H7 (cell line): ENCODE measurements around the gene COG4. TPM values are rescaled to one million over a fixed set of nuclear protein-coding genes. Genes with fewer than 3 reads are reported as not detected.
"Not testable (repeated sequence)": the region's sequence is repeated elsewhere in the genome, so short reads cannot be mapped to it uniquely, and the experiment has no call there.

ENCODE experiments used
- DNase-seq: peaks from one replicate; pipeline ENCODE4 v3.0.0; 2012
- H3K27me3 ChIP-seq: 2 replicates; pipeline ENCODE4 v1.6.0; 2011; ENCODE audit warnings: mild to moderate bottlenecking, low read length; ENCODE audit not compliant: control insufficient read depth, insufficient read depth
- H3K36me3 ChIP-seq: replicated peaks from 2 replicates; pipeline ENCODE4 v1.5.1; 2011; ENCODE audit warnings: low read length; ENCODE audit not compliant: control insufficient read depth, insufficient read depth
- H3K4me3 ChIP-seq: 2 replicates; pipeline ENCODE4 v1.5.1; 2011; ENCODE audit warnings: low read depth, mild to moderate bottlenecking, control low read depth, low read length, moderate library complexity; ENCODE audit not compliant: insufficient read depth
- total RNA-seq: library from RNA; depleted of rRNA; stranded (reverse); fragments of >200 nt; shearing (Covaris generic); gene quantifications from 2 replicates; pipeline ENCODE4 v1.2.3, GENCODE V29; 2014

COG4 gene
- total RNA-seq, 1 experiment from 2014 or later = 78.7 TPM

- no peaks in the 10 kb centered on the region for H3K27me3 ChIP-seq
- no peak overlapping the region for H3K4me3 ChIP-seq
- peak; percentile 47 for DNase-seq
- H3K36me3 ChIP-seq = no peaks in the 10 kb centered on the region
These were observed 56.6 kb downstream of the COG4 start for GRCh38 chr16:70466805-70467076.

DNA sequence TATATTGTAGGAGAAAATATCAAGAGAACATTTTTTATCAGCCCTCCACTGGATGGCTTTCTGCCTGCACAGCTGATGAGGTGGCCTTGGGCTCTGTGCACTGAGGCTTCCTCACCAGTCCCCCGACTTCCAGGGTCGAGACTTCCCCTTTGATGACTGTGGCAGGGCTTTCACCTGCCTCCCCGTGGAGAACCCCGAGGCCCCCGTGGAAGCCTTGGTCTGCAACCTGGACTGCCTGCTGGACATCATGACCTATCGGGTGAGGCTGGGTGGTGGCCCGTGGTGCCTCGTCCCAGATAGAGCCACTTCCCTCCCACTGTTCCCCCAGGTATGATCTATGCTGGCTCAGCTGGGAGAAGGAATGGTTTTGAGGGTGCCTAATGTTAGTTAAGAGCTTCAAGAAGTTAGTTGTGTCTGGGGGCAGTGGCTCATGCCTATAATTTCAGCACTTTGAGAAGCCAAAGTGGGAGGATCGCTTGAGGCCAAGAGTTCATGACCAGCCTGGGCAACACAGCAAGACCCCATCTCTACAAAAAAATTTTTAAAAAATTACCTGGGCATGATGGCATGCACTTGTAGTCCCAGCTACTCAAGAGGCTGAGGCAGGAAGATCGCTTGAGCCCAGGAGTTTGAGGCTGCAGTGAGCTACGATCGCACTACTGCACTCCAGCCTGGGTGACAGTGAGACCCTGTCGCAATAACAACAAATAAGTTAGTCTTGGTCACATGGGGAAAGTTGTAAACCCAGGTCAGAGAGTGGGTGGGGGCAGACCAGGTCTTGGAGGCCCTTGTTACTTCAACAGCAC, 57.2 kb downstream of the COG4 start:
- Histone ChIP-seq H3K36me3 (no peaks in the 10 kb centered on the region), H3K27me3 (no peaks in the 10 kb centered on the region), H3K4me3 (no peak overlapping the region)
- DNase-seq = peak; percentile 32

DNA sequence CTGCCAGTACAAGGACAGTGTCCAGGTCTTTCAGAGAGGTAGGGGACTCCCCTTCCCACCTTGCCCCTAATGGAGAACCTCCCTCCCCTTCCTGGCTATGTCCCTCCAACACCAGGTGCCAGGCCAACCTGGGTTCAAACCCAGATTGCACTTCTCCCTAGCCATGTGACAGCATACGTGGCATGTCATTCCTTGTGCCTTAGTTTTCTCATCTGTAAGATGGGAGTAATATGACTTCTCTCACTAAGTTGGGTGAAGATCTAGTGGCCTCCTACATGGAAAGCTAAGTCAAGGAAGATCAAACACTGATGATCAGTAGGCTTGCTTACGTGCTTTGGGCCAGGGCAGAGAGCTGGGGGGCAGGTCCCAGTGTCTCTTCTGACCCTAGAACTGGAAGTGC, 60.1 kb downstream of the COG4 start:
- DNase-seq = peak; percentile 17
- Histone ChIP-seq H3K36me3 (no peaks in the 10 kb centered on the region), H3K27me3 (no peaks in the 10 kb centered on the region), H3K4me3 (no peak overlapping the region)

GRCh38 chr16:70460737-70461261, 62.6 kb downstream of the COG4 start:
- Histone ChIP-seq H3K4me3 (no peak overlapping the region), H3K27me3 (no peaks in the 10 kb centered on the region), H3K36me3 (no peaks in the 10 kb centered on the region)
- peak; percentile 64 for DNase-seq

DNA sequence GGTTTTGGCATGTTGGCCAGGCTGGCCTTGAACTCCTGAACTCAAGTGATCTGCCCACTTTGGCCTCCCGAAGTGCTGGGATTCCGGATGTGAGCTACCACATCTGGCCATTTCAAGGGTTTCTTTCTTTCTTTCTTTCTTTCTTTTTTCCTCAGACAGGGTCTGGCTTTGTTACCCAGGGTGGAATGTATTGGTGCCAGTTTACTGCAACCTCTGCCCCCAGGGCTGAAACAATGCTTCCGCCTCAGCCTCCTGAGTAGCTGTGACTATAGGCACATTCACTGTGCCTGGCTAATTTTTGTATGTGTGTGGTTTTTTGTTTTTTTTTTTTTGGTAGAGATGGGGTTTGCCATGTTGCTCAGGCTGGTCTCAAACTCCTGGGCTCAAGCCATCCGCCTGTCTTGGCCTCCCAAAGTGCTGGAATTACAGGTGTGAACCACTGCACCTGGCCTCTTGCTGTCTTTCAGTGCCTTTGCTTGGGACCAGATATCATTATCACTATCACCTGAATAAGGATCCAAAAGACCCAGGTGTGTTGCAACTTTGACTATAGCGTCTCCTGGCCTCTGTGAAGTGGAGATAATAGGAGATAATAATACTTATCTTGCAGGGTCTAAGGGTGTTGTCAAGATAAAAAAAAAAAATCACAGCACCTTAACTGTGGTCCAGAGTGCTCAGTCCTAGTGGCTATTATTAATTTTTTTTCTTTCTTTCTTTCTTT, 65.7 kb downstream of the COG4 start:
- Histone ChIP-seq H3K4me3 (no peak overlapping the region), H3K27me3 (no peaks in the 10 kb centered on the region), H3K36me3 (no peaks in the 10 kb centered on the region)
- no peak for DNase-seq

GRCh38 chr16:70455910-70456309, 67.4 kb downstream of the COG4 start:
- DNase-seq = no peak
- no peak overlapping the region for H3K4me3 ChIP-seq
- H3K36me3 ChIP-seq = no peaks in the 10 kb centered on the region
- H3K27me3 ChIP-seq = no peaks in the 10 kb centered on the region

GRCh38 chr16:70454222-70455034, 68.9 kb downstream of the COG4 start, which contains the start of gene FCSK:
Gene FCSK, plus strand, starts transcription at chr16:70454595. Its CDS starts 8,596 bp downstream, at chr16:70463191.
- H3K36me3 ChIP-seq = no peaks in the 10 kb centered on the region
- DNase-seq = peak; percentile 95
- no peaks in the 10 kb centered on the region for H3K27me3 ChIP-seq
- peak within 1 kb of the TSS; percentile 83 for H3K4me3 ChIP-seq

GRCh38 chr16:70453892-70454221, 69.5 kb downstream of the COG4 start:
- peak; percentile 81 for DNase-seq
- H3K4me3 ChIP-seq = peak overlapping the region; percentile 83
- H3K36me3 ChIP-seq = no peaks in the 10 kb centered on the region
- H3K27me3 ChIP-seq = no peaks in the 10 kb centered on the region

DNA sequence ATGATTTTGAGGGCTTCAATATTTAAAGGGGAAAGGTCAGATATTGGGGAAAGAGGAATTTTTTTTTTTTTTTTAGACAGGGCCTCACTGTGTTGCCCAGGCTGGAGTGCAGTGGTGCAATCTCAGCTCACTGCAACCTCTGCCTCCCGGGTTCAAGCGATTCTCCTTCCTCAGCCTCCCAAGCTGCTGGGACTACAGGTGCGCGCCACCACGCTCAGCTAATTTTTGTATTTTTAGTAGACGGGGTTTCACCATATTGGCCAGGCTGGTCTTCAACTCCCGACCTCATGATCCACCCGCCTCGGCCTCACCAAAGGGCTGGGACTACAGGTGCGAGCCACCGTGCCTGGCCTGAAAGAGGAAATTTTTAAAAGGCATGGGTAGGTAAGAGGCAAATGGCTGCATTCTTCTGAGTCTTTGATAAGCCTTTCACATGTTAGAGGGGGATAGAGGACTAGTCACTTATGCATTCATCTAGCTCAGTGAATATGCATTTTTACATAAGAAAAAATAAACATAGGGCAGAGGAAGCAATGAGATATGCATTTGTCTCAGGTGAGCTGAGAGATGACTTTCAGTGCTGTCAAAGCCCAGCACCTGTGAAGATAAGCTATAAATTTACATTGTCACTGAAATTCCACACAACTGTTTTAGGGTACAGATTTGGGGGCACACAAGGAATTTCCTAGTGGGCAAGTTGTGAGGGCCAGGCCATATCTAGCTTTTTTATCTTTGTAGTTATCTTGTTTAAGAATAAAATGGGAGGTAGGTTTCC, 70.0 kb downstream of the COG4 start:
- H3K4me3 ChIP-seq = peak overlapping the region; percentile 83
- H3K36me3 ChIP-seq = no peaks in the 10 kb centered on the region
- H3K27me3 ChIP-seq = no peaks in the 10 kb centered on the region
- DNase-seq = no peak

GRCh38 chr16:70451004-70451340, 72.4 kb downstream of the COG4 start:
- H3K4me3 ChIP-seq, H3K36me3 ChIP-seq, DNase-seq, H3K27me3 ChIP-seq: not testable (repeated sequence)

DNA sequence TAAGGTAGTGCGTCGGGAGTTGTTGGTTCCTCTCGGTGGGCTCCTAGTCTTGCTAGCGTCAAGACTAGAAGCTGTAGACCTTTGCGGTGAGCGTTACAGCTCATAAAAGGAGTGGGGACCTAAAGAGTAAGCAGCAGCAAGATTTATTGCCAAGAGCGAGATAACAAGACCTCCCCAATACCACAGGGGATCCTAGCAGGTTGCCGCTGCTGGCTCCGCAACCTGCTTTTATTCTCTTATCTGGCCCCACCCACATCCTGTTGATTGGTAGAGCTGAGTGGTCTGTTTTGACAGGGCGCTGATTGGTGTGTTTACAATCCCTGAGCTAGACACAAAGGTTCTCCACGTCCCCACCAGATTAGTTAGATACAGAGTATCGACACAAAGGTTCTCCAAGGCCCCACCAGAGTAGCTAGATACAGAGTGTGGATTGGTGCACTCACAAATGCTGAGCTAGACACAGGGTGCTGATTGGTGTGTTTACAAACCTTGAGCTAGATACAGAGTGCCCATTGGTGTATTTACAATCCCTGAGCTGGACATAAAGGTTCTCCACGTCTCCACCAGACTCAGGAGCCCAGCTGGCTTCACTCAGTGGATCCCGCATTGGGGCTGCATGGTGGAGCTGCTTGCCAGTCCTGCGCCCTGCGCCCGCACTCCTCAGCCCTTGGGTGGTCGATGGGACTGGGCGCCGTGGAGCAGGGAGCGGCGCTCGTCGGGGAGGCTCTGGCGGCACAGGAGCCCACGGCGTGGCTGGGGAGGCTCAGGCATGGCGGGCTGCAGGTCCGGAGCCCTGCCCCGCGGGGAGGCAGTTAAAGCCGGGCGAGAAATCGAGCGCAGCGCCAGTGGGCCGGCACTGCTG, 73.0 kb downstream of the COG4 start:
- not testable (repeated sequence) for H3K4me3 ChIP-seq, H3K27me3 ChIP-seq, H3K36me3 ChIP-seq, DNase-seq

DNA sequence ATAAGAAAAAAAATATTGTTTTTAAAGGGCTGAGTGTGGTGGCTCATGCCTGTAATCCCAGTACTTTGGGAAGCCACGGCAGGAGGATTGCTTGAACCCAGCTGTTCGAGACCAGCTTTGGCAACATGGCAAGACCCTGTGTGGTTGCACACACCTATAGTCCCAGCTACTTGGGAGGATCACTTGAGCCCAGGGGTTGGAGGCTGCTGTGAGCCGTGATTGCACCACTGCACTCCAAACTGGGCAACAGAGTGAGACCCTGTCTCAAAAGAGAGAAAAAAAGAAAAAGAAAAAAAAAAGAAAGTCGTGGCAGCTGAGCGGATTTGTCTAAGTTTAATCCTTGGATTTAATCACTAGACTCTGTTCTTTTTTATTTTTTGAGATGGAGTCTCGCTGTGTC, 75.3 kb downstream of the COG4 start:
- no peak for DNase-seq
- Histone ChIP-seq H3K36me3 (no peaks in the 10 kb centered on the region), H3K4me3 (no peak overlapping the region), H3K27me3 (no peaks in the 10 kb centered on the region)

- Histone ChIP-seq H3K27me3 (no peaks in the 10 kb centered on the region), H3K36me3 (no peaks in the 10 kb centered on the region), H3K4me3 (no peak overlapping the region)
- DNase-seq = no peak
These were observed 78.9 kb downstream of the COG4 start for GRCh38 chr16:70444249-70445063.
